GM19468 (cell line): ENCODE data around the gene AFF3.

Source experiments
- ATAC-seq: cut with Tn5 transposase; IDR thresholded peaks from one replicate; pipeline ENCODE4 v1.9.1; 2021; ENCODE audit warnings: mild to moderate bottlenecking, moderate library complexity, moderate number of reproducible peaks; ENCODE audit not compliant: unreplicated experiment; ENCODE audit errors: extremely low read depth

The AFF3 gene

DNA sequence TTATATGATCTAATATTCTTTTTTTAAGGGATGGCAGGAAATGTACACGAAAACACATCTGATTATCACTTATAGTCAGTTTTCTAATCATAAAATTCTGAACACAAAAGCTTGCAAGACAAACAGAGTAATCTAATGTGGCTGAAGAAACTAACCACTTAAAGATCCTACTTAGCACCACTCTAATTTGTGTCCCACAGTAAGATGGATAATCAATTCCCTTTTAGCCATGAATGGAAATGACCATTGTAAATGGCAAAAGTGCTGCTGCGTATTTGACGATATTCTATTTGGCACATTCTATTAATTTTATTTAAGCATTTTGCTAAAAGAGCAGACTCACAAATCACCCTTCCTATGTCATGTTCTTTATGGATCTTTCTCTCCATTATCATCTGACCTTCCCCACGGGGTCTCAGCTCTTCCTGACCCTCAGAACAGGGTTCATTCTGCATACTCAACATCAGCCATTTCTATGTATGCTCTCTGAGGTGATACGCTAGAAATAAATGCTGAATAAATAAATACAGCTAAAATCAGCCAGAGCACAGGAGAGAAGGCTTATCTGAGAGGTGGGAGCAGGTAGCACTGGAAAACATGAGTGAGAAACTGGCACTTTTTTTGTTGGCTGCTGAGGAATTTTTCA, 295.8 kb downstream of the AFF3 start:
- no peak for ATAC-seq

DNA sequence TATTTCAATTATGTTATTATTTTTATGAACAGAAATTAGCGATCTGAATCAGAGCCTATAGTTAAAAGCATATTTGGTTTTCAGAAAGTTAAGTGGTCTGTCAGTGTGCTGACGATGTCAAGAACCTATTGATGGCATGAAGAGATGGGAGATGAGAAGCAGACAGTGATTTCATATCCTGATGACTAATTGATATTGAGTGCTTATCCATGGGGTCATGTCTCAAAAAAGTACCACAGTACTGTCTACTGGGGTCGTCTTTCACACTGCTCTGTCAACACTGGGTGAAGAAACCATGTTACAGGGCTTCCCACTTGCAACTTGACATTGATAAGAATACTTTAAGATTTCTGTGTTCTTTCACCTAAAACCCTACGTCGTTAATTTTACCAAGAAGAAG, 297.1 kb downstream of the AFF3 start:
- no peak for ATAC-seq

DNA sequence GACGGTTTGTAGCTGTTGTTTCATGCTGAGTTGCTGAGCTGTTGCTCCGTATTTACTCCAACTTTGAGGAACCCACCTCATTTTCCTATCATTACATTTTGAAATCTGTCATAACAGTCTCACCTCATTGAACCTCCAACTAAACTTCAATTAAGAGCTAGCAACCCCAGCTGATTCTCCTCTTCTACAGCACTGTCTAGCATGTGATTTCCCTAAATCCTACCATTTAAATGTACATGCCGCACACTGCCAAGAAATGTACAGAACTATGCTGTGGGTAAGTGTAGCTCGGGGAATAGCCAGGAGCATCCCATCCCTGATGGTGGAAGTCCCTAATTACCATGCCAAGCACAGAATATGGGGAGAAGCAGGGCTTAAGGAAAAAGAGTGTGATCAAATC, 299.9 kb downstream of the AFF3 start:
- ATAC-seq: no peak

DNA sequence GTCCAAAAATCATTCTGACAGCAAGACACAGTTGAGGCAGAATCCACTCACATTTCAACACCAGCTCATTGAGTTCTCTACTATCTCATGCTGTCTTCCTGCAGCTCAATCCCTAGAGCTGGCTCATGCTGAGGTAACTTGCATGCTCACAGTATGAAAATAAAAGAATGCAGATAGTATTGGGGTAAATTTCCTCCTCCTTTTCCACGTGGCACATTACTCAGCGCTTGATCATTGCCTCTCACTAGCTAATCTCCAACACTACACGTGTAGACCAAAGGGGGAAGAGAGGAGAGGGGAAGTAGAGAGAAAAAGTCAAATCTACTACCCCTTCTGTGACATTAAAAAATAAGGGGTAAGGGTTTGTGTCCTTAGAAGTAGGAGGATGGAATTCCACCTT, 300.6 kb downstream of the AFF3 start:
- ATAC-seq: no peak

DNA sequence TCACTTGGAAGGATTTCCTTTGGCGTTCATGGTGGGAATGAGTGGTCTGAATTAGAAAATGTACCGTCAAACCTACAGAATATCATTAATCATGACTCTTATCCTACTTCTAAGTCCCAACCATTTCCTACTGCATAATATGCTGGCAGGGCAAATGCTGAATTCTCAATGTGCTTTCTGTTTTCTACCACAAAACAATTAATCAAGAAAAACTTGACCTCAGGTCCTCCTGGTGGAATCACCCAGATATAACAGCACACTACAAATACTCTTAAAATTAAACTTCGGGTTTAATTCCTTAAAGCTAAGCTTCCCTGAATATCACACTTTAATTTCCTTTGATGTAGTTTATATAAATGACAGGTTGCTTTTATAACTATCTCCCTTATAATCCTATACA, 301.6 kb downstream of the AFF3 start:
- ATAC-seq: no peak

DNA sequence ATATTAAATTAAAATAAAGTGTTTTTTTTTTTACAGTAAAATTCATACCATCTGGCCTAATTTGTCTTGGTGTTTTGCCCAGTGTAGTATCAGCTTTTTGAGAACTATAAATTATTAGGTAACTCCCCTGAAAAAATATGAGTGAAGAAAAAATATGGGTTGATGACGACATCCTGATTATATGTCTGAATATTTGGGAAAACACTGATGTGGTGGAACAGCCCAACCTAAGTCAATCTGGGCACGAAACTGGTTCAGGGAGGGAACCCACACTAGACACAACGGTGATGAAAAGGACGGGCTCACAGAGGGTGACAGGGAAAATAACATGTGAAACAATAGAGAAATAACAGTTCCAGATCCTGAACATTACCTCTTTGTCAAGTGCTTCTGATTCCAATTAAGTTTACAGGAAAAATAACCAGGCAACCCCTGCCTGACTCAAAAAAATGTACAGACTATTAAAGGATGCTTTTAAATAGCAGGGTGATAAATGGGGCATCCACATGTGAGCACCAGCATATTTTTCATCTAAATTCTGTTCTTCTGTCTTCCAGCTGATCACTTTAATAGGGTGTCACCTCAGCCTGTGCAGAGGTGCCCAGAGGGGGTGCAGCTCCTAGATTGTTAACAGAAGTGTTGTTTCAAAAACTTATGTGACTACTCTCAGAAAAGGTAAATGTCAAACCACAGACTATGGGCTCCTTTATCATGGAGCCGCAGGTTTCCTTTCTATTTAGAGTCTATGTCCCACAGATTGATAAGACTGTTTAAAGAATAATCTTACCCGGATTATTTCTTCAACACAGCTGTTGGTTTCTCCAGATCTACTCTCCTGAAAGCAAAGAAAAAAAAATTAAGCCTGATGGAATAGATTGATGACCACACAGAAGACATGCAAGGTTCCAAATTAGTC, 305.4 kb downstream of the AFF3 start:
- no peak for ATAC-seq

DNA sequence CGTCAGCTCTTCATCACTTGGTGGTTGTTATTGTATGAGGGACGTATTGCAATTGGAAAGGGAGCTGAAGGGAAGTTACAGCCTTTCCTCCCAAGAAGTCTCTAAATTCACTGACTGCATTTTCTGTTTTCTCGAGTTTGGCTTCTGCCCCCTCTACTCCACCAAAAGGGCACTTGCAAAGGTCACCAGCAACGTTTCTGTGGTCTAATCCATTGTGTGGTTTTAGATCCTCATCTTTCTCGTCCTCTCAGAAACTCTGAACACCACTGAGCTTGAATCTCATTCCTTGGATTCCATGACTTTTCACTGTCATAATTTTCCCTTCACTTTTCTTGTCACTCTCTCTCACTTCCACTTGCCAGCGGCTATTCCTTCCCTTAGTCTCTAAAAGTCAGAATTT, 308.0 kb downstream of the AFF3 start:
- ATAC-seq: no peak

DNA sequence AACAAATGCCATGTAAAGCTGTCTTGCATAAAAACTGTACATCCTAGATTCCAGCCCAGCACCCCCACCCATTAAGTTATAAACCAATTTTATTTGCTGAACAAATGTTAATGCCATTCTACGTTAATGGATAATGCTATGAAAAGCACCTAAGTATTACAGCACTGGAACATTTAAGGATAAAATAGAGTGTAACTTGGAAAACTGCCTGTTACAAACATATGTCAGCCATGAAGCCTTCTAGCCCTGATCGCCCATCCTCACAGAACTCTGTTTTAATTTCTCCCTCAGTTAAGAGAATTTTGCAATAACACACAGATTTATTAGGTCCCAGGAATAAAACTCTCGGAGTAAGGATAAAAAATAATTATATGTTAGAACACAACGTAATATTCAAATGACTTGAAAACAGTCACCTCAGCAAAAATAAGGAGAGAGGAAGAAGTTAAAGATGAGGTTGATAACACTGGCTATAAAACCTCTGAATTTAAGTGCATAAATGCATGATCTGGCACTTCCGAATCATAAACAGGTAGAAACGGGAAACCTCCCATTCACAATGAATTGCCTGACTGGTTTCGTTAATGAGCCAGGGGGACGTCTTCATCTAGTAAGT, 308.7 kb downstream of the AFF3 start:
- ATAC-seq: no peak

DNA sequence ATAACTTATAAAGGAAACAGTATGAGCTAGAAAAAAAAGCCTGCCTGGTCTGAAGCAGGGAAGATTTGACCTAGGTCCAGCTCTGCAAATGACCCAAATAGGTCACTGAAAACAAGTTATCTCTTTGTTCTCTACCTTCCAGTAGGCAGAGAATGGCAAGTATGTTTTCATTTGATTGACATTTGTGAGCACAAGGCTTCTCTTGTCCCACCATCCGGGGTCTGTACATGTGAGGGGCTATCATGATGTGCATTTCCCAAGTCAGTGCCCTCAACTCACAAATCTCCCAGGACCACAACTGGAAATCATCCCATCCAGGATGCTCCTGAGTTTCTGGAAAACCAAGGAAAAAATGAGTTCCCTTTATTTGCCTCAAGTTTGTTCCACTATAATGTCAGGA, 309.5 kb downstream of the AFF3 start:
- ATAC-seq: no peak

DNA sequence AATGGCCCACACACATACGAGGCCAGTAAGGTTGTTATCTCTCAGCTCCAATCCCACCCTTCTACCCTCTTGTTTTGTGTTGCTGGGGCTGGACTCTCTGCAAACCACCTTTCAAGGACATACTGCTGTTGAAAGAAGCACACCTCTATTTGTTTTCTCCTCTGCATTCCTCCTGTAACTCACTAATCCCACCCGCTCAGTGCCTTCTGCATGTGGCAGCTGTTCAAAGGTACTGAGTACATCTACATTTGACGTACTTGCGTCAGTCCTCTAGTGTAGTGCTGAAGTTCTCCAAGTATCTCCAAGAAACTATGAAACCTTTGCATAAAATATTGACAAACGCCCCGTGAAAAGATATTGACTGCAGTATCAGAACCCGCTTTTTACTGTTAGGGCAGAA, 310.6 kb downstream of the AFF3 start:
- no peak for ATAC-seq

DNA sequence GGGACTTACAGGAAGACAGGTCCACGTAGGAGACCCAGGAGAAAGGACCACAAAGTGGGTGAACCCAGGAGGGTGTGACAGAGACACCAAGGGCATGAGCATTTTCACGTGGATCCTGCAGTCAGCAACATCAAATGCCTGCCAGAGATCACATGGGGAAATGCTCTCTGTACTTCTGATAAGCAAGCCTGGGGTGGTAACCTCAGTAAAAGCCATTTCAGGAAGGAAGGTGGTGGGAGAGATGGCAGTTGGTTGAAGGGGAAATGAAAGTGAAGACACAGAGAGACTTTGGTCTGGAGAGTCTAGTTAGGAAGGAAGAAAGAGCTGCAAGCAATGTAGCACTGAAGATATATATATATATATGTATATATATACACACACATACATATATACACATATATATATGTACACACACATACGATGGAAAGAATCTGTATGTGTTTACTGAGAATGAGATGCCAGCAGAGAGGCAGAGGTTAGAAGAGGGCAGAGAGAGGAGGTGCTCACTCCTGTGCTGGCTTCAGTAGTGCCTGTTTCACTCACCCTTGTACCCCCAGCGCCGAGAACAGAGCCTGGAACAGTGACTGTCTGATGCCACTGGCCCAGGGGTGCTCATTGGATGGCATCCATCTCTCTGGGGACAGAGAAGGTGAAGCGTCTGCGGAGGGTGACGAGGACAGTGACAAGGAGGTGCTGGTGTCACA, 314.9 kb downstream of the AFF3 start:
- no peak for ATAC-seq

DNA sequence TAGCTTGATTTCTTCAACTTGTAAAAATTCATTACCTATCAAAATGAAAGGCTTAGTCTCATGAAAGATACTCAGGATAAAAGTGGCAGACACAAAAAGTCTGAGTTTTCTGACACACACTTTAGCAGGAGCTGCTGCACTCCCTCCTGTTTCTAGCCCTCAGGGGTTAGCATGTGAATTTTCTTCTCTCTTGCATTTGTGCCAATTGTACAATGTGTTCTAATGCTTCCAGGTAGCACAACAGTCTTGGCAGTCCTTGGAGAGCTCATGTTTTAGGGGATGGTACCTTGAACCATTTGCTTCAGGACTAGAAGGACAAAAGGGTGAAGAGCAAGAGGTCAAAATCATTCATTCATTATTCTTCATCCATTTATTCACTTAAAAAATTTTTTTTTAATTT, 316.8 kb downstream of the AFF3 start:
- ATAC-seq: no peak

DNA sequence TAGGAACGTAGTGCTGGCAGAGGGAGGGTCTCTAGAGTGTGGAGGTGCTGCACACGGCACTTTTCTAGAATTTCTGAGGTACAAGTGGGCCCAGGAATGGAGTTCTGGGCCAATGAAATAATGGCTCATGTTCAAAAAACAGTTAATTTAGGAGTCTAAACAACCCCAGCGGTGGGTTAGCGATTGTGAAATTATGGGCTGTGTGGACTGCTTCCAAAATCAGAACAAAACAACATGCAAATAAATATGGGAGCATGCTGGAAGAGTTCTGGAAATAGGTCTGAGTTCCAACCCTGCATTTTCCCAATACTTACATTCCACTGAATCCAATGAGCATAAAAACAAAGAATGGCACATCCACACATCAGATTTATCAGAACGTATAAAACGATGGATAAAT, 317.6 kb downstream of the AFF3 start:
- ATAC-seq: no peak

DNA sequence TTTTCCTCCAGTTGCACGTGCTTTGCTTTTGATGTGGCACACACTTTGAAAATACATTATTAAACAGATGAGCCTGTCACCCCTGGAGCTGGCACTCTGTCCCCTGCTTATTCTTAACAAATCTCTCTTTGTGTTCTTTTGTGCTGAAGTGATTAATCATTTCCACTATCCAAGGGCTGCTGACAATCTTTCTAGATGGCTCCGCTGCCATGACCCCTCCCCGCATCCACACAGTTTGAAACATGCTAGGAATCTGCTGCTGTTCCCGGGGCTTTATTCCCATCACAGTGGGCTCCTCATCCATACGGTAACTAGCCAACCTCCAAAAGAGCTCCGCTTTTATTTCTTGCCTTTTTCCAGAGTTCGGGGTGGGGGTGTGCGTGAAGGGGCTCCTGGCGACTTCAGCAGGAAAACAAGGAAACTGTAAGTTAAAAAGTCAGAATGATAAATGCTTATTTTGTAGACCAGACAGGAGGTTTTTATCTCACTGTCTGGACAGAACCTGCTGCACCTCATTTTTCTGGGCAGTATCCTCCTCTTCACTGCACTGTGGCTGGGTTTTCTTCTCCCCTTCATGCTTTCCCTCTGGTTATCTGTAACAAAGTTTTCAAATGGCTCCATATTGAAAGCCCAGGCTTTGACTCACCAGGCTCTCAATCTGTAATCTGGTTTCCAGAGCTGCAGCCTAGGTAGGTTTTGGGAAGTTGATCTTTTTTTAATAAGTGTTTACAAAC, 319.7 kb downstream of the AFF3 start:
- ATAC-seq: no peak

DNA sequence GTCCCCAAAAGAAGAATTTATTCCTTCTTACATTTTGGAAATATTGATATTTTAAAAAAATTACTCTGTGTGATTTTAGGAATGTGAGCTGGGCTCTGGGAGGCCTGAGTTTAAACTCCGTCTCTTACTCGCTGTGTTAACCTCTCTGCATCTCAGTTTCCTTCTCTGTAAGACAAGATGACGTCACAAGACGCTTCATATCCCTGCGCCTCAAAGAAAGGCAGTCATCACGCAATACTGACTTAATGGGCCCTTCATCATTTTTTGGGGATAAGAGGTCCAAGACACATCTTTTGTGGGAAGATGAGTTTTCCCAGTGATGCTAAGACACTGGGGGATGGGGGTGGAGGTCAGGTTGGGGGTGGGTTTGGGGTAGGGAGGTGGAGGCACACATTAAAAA, 320.4 kb downstream of the AFF3 start:
- no peak for ATAC-seq

DNA sequence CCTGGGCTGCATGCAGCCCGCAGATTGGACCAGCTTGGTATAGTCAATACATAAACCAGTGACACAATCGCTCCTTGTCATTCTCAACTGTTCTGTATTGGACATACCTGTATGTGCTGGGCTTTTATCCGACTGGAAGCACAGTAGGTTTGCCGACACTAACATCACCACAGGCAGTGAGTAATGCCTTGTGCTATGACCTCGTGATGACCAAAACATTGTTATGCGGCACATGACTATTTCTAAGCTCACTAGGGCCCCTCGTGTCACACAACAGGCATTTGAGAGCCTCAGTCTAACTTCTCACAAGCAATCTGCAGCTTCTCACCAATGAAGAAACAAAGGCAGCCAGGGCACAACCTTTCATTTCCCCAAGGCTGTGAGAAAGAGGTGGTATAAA, 320.8 kb downstream of the AFF3 start:
- no peak for ATAC-seq

DNA sequence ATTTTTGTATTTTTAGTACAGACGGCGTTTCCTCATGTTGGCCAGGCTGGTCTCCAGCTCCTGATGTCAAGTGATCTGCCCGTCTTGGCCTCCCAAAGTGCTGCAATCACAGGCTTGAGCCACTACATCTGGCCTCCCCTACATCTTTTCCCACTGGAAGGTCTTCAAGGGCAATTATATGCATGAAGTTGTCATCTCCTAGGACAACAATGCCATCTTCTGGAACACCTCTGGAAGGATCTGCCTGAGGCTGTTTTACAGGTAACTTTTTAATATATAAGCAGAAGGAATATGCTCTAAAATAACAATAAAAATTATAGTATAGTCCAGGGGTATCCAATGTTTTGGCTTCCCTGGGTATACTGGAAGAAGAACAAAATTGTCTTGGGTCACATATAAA, 321.4 kb downstream of the AFF3 start:
- ATAC-seq: no peak

DNA sequence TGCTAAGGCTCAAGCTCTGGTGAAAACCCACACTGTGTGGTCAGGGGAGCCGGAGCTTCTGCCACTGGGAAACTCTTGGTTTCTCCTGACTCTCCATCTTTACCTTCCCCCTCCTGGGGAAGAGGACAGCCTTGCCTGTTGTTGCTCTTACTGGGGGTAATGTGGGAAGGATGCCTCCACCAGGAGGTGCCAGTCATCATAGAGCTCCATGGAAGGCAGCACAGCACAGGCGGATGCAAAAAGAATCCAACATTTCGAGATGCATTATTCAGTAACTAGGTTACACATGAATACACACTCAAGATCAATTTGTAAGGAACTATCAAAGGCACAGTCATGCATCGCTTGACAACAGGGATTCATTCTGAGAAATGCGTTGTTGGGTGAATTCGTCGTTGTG, 322.6 kb downstream of the AFF3 start:
- ATAC-seq: no peak

DNA sequence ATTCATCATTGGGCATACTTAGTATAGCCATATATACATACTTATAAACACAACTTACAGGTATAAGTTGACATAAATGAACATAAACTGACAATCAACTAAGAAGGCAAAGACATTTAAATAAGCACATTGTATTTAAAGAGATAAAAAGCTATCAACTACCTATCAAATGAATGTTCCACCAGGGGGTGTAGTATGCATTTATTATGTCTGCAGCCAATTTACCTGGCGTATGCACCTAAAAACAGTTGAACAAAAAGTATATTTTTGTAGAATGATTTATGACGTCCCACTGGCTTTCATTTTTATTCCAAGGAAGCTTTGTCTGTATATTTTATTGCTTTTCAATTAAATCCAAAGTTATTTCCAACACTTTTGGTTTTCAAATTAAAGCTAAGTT, 323.5 kb downstream of the AFF3 start:
- ATAC-seq: no peak

DNA sequence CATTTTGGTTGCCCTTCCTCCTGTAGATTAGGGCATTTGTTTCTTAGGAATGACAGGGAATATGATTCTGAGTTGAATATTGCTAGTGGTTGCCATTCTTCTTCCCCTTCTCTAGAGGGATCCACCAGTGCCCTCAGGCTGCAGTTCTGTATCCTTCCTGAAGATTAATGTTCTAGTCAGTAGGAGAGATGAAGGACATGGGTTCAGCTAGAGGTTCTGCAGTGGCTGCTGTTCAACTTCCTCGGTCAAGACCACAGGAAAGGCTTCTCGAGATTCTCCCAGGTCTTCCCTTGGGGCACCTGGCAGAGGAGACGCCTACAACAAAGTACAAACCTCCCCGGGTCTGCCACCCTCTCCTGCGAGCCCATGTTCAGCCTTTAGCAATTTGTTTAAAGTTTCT, 325.5 kb downstream of the AFF3 start:
- no peak for ATAC-seq
